Measurements from ENCODE around the gene NOL12.

DNA sequence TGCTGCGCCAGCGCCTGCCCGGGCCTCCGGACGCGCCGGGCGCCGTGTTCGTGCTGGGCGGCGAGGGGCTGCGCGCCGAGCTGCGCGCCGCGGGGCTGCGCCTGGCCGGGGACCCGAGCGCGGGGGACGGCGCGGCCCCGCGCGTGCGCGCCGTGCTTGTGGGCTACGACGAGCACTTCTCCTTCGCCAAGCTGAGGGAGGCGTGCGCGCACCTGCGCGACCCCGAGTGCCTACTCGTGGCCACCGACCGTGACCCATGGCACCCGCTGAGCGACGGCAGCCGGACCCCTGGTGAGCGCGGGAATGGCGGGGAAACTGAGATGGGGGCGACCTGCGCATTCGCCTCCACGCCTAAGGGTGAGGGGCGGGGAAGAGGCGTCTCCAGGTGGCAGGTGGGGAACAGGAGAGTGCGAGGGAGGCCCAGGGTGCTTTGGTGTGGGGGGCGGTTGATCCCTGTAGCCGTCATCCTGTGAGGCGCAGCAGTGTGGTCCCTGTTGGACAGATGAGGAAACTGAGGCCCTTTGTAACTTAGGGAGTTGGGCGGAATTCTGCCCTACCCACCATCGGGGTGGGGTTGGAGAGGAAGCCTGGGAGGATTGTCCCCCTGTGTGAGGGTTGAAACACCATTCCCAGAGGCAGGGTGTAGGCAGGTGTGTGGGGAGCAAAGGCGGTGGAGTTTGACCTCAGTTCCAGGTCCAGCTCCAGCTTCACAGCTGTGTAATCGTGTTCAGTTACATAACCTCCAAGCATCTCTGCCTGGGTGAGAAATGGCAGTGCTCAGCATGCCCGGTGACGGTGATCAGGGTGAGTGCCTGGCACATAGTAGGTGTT, 26.9 kb upstream of the NOL12 start:
- TF ChIP-seq CTCF (IDR thresholded peaks at IDR 0.05; ENCODE audit: low read depth, low read length, poor library complexity, severe bottlenecking): no peak
- no peak for TF ChIP-seq EZH2phosphoT487 (IDR thresholded peaks at IDR 0.05; ENCODE audit: borderline replicate concordance, low read length)
